GM12891 (cell line): ENCODE measurements around the gene FGD3.

ENCODE experiments used
- POLR2A ChIP-seq: IDR thresholded peaks from 2 replicates; pipeline ENCODE4 v1.6.1; 2011; ENCODE audit warnings: low read depth, low read length, control low read depth
- POLR2AphosphoS5 ChIP-seq: IDR thresholded peaks from 2 replicates; pipeline ENCODE4 v1.6.1; 2011; ENCODE audit warnings: low read depth, low read length, control low read depth
- SPI1 ChIP-seq: IDR thresholded peaks from 2 replicates; pipeline ENCODE4 v1.6.1; 2011; ENCODE audit warnings: low read depth, low read length, control low read depth
- TAF1 ChIP-seq: IDR thresholded peaks from 2 replicates; pipeline ENCODE4 v1.6.1; 2011; ENCODE audit warnings: low read depth, low read length, control low read depth

GRCh38 chr9:93048566-93049448 lies 101.5 kb downstream of the FGD3 start:
- no peak for TF ChIP-seq POLR2A
- TF ChIP-seq TAF1 = no peak
- TF ChIP-seq POLR2AphosphoS5 = no peak
- no peak for TF ChIP-seq SPI1
